Ishikawa (cell line): ENCODE measurements around the gene CBLL1.

Experiments used
- CEBPB ChIP-seq: IDR thresholded peaks from 2 replicates; pipeline ENCODE4 v1.6.1; 2012
- CREB1 ChIP-seq: IDR thresholded peaks from 2 replicates; pipeline ENCODE4 v1.6.1; 2012; ENCODE audit warnings: low read depth
- EP300 ChIP-seq: IDR thresholded peaks from 2 replicates; pipeline ENCODE4 v1.6.1; 2012; ENCODE audit warnings: borderline replicate concordance
- FOXM1 ChIP-seq: IDR thresholded peaks from 2 replicates; pipeline ENCODE4 v1.6.1; 2012; ENCODE audit warnings: low read depth, borderline replicate concordance
- MAX ChIP-seq: IDR thresholded peaks from 2 replicates; pipeline ENCODE4 v1.6.1; 2012
- NFIC ChIP-seq: IDR thresholded peaks from 2 replicates; pipeline ENCODE4 v1.6.1; 2012
- RAD21 ChIP-seq: IDR thresholded peaks from 2 replicates; pipeline ENCODE4 v1.6.1; 2012; ENCODE audit warnings: low read depth
- REST ChIP-seq: IDR thresholded peaks from 2 replicates; pipeline ENCODE4 v1.6.1; 2012; ENCODE audit warnings: low read depth, mild to moderate bottlenecking
- TAF1 ChIP-seq: IDR thresholded peaks from 2 replicates; pipeline ENCODE4 v1.6.1; 2012; ENCODE audit warnings: low read depth, mild to moderate bottlenecking
- USF1 ChIP-seq: IDR thresholded peaks from 2 replicates; pipeline ENCODE4 v1.6.1; 2012
- YY1 ChIP-seq: IDR thresholded peaks from 2 replicates; pipeline ENCODE4 v1.6.1; 2012; ENCODE audit warnings: low read depth
- ZBTB7A ChIP-seq: IDR thresholded peaks from 2 replicates; pipeline ENCODE4 v1.6.1; 2012; ENCODE audit warnings: low read depth

- TF ChIP-seq REST (no peak), YY1 (no peak), CEBPB (no peak), ZBTB7A (no peak), MAX (no peak), USF1 (no peak), RAD21 (no peak), TAF1 (no peak), NFIC (no peak), CREB1 (no peak), EP300 (no peak), FOXM1 (no peak)
Observed at GRCh38 chr7:107712025-107712424, 31.9 kb upstream of the CBLL1 start.
